Uterus (tissue), 2 donors: ENCODE measurements around the gene CCDC61.

Experiments
- POLR2A ChIP-seq, 2 donors: fragments of 450-650 bp; IDR thresholded peaks; one replicate each; pipeline ENCODE4 v1.6.1; 2016; ENCODE audit warnings: antibody characterized with exemption in 2 of 2, mild to moderate bottlenecking in 1 of 2, moderate library complexity in 1 of 2
- TF ChIP-seq, protein P1 (sequence below), 4 experiments: fragments of 200-600 bp in 2 of 4; fragments of 450-650 bp in 2 of 4; sonication (generic) in 2 of 4; IDR thresholded peaks; one replicate each; pipeline ENCODE4 v1.5.1; 2016 to 2019; ENCODE audit warnings: antibody characterized with exemption in 4 of 4, mild to moderate bottlenecking in 2 of 4, moderate library complexity in 1 of 4

GRCh38 chr19:46031781-46032596 is 36.7 kb downstream of the CCDC61 start:
- TF ChIP-seq, protein P1, sequence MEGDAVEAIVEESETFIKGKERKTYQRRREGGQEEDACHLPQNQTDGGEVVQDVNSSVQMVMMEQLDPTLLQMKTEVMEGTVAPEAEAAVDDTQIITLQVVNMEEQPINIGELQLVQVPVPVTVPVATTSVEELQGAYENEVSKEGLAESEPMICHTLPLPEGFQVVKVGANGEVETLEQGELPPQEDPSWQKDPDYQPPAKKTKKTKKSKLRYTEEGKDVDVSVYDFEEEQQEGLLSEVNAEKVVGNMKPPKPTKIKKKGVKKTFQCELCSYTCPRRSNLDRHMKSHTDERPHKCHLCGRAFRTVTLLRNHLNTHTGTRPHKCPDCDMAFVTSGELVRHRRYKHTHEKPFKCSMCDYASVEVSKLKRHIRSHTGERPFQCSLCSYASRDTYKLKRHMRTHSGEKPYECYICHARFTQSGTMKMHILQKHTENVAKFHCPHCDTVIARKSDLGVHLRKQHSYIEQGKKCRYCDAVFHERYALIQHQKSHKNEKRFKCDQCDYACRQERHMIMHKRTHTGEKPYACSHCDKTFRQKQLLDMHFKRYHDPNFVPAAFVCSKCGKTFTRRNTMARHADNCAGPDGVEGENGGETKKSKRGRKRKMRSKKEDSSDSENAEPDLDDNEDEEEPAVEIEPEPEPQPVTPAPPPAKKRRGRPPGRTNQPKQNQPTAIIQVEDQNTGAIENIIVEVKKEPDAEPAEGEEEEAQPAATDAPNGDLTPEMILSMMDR (IDR thresholded peaks at IDR 0.05) = no peak
- TF ChIP-seq POLR2A (IDR thresholded peaks at IDR 0.05) = no peak
